Caco-2 (cell line): Measurements from ENCODE around the gene LEFTY2. TPM values are rescaled to one million over a fixed set of nuclear protein-coding genes. Genes with fewer than 3 reads are reported as not detected.

Experiments used
- BruUV-seq: library from RNA; stranded (reverse); fragments of 400-500 nt; replicated peaks from 2 replicates; lab custom pipeline; 2021; lab: Mats Ljungman, UMichigan
- CTCF ChIA-PET: fragments of 300-600 bp; sonication (Branson Sonifier 250); formaldehyde crosslinking; loops from one replicate; lab custom pipeline; 2022; ENCODE audit warnings: antibody characterized with exemption; lab: Charles Lee
- POLR2A ChIA-PET: fragments of 300-600 bp; sonication (Branson Sonifier 250); formaldehyde crosslinking; loops from one replicate; lab custom pipeline; 2022; ENCODE audit warnings: antibody characterized with exemption; lab: Charles Lee
- DNase-seq, 2 experiments: peaks; one replicate each; pipeline versions ENCODE4 v3.0.0 to v3.0.0-alpha.2; 2020 to 2022
- H3K27me3 ChIP-seq: replicated peaks from 2 replicates; pipeline ENCODE4 v1.6.0; 2011; ENCODE audit warnings: low read length; ENCODE audit not compliant: control insufficient read depth, insufficient read depth
- H3K36me3 ChIP-seq: 2 replicates; pipeline ENCODE4 v1.5.1; 2011; ENCODE audit warnings: low read length; ENCODE audit not compliant: control insufficient read depth, insufficient read depth
- H3K4me1 ChIP-seq: fragments of 250-450 bp; sonication (Bioruptor Pico); 2 replicates; pipeline ENCODE4 v1.5.1; 2020; ENCODE audit warnings: mild to moderate bottlenecking
- H3K4me3 ChIP-seq: 2 replicates; pipeline ENCODE4 v1.5.1; 2011; ENCODE audit warnings: low read depth, mild to moderate bottlenecking, control low read depth, low read length
- H3K9me3 ChIP-seq: fragments of 250-450 bp; sonication (Bioruptor Pico); 2 replicates; pipeline ENCODE4 v1.5.1; 2020; ENCODE audit warnings: mild to moderate bottlenecking, moderate library complexity
- H3K27ac Mint-ChIP-seq: one replicate; pipeline ENCODE4 v1.8.0; 2022; ENCODE audit warnings: mixed read lengths; ENCODE audit not compliant: unreplicated experiment
- H3K27me3 Mint-ChIP-seq: one replicate; pipeline ENCODE4 v1.8.0; 2022; ENCODE audit warnings: mixed read lengths; ENCODE audit not compliant: insufficient read depth, unreplicated experiment
- H3K36me3 Mint-ChIP-seq: one replicate; pipeline ENCODE4 v1.8.0; 2022; ENCODE audit warnings: mild to moderate bottlenecking, mixed read lengths; ENCODE audit not compliant: insufficient read depth, unreplicated experiment
- H3K4me1 Mint-ChIP-seq: one replicate; pipeline ENCODE4 v1.8.0; 2022; ENCODE audit warnings: low read depth, mixed read lengths; ENCODE audit not compliant: unreplicated experiment
- H3K4me3 Mint-ChIP-seq: one replicate; pipeline ENCODE4 v1.8.0; 2022; ENCODE audit warnings: mild to moderate bottlenecking, moderate library complexity, mixed read lengths; ENCODE audit not compliant: unreplicated experiment
- H3K9me3 Mint-ChIP-seq: one replicate; pipeline ENCODE4 v1.8.0; 2022; ENCODE audit warnings: mixed read lengths; ENCODE audit not compliant: unreplicated experiment
- intact Hi-C: fragments of 100-400 bp; cut with micrococcal nuclease; formaldehyde crosslinking; loops from one replicate; pipeline ENCODE4 v1.10.0; 2022; ENCODE audit not compliant: unreplicated experiment
- total RNA-seq: library from RNA; stranded (reverse); gene quantifications from 2 replicates; pipeline ENCODE4 v1.2.3, GENCODE V29; 2022
- TF ChIP-seq, protein P1 (sequence below), 2 experiments: fragments of 200-600 bp in 1 of 2; IDR thresholded peaks; 1 replicate in 1 of 2; 2 replicates in 1 of 2; pipeline versions ENCODE4 v1.5.1 to v1.8.0; 2011 to 2022; ENCODE audit warnings: antibody characterized with exemption in 1 of 2, control low read depth in 1 of 2, inconsistent platforms in 1 of 2, low read depth in 1 of 2, low read length in 1 of 2, mild to moderate bottlenecking in 1 of 2, moderate library complexity in 1 of 2; ENCODE audit not compliant: insufficient read depth in 1 of 2, severe bottlenecking in 1 of 2, unreplicated experiment in 1 of 2

Gene LEFTY2
- total RNA-seq, 1 experiment from 2014 or later: not detected

DNA sequence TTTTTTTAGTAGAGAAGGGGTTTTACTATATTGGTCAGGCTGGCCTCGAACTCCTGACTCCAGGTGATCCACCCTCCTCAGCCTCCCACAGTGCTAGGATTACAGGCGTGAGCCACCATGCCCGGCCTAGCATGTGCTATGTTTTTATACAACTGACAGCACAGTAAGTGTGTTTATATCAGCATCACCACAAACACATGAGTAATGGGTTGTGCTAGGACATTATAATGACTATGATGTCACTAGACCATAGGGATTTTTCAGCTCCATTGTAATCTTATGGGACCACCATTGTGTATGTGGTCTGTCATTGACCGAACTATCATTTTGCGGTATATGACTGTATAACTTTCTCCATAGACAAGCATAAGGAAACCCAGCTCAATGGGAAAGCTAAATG lies 6.3 kb downstream of the LEFTY2 start:
- TF ChIP-seq, protein P1, sequence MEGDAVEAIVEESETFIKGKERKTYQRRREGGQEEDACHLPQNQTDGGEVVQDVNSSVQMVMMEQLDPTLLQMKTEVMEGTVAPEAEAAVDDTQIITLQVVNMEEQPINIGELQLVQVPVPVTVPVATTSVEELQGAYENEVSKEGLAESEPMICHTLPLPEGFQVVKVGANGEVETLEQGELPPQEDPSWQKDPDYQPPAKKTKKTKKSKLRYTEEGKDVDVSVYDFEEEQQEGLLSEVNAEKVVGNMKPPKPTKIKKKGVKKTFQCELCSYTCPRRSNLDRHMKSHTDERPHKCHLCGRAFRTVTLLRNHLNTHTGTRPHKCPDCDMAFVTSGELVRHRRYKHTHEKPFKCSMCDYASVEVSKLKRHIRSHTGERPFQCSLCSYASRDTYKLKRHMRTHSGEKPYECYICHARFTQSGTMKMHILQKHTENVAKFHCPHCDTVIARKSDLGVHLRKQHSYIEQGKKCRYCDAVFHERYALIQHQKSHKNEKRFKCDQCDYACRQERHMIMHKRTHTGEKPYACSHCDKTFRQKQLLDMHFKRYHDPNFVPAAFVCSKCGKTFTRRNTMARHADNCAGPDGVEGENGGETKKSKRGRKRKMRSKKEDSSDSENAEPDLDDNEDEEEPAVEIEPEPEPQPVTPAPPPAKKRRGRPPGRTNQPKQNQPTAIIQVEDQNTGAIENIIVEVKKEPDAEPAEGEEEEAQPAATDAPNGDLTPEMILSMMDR (IDR thresholded peaks at IDR 0.05; ENCODE audit: insufficient read depth in 1 of 2, low read depth in 1 of 2, low read length in 1 of 2, severe bottlenecking in 1 of 2, unreplicated experiment in 1 of 2): no peak
- H3K4me1 Mint-ChIP-seq: peaks cover 7% of the 10 kb centered on the region
- H3K27me3 ChIP-seq: no peaks in the 10 kb centered on the region
- H3K27ac Mint-ChIP-seq: no peak overlapping the region
- no peak overlapping the region for H3K4me3 Mint-ChIP-seq
- BruUV-seq: no TSS peak
- DNase-seq: no peak
- no peaks in the 10 kb centered on the region for H3K9me3 ChIP-seq
- H3K4me1 ChIP-seq: peaks cover 6% of the 10 kb centered on the region
- no peaks in the 10 kb centered on the region for H3K36me3 ChIP-seq
- H3K9me3 Mint-ChIP-seq: no peaks in the 10 kb centered on the region
- H3K36me3 Mint-ChIP-seq: no peaks in the 10 kb centered on the region
- POLR2A ChIA-PET: interaction anchor here (0.6 kb wide), 2 partner anchors 63 to 339 kb away, joined by 4 to 5 read pairs; no protein-coding TSS in a partner anchor
- CTCF ChIA-PET: interaction anchor here (1.0 kb wide), 1 partner anchor 42 kb away, joined by 6 read pairs; no protein-coding TSS in a partner anchor
- intact Hi-C loops: no loop called here
- no peak overlapping the region for H3K4me3 ChIP-seq
- H3K27me3 Mint-ChIP-seq: no peaks in the 10 kb centered on the region

DNA sequence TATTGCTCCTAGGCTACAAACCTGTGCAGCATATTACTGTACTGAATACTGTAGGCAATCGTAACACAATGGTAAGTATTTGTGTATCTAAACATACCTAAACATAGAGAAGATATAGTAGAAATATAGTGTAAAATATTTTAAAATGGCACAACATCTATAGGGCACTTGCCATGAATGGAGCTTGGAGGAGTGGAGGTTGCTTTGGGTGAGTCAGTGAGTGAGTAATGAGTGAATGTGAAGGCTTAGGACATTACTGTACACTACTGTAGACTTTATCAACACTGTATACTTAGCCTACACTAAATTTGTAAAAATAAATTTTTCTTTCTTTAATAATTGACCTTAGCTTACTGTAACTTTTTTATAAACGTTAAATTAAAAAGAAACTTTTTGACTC lies 7.9 kb downstream of the LEFTY2 start:
- peaks cover 7% of the 10 kb centered on the region for H3K4me1 Mint-ChIP-seq

DNA sequence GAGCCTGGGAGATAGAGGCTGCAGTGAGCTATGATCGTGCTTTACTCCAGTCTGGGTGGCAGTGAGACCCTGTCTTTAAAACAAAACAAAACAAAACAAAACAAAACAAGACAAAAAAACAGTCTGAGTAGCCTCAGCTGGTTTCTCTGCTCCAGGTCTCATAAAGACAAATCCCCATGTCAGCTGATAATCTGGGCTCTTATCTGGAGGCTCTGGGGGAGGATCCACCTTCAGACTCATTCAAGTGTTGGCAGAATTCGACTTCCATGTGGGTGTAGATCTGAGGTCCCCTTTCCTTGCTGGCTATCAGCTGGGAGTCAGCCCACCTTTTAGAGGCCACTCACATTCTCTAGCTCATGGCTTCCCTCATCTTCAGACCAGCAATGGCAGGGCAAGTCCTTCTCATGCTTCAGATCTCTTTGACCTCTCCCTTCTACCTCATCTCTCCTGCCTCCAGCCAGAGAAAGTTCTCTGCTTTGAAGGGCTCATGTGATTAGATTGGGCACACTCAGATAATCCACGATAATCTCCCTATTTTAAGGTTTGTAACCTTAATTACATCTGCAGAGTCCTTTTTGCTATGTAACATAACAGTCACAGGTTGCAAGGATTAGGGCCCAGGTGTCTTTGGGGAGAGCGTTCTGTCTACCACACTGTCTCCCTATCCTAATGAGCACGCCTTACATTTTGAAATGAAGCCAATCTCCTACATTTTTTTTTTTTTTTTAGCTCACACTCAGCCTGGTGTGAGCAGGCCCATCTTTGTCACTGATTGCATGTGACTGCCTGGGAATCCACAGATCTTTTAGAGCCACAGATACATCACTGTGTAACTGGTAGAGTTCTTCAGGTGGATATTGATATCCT lies 9.5 kb downstream of the LEFTY2 start:
- Mint-ChIP-seq H3K27ac (no peak overlapping the region), H3K4me1 (no peaks in the 10 kb centered on the region), H3K9me3 (no peaks in the 10 kb centered on the region), H3K36me3 (no peaks in the 10 kb centered on the region), H3K4me3 (no peak overlapping the region), H3K27me3 (no peaks in the 10 kb centered on the region)
- DNase-seq: no peak
- ChIA-PET POLR2A (interaction anchor here (0.5 to 0.6 kb wide), 2 partner anchors 45 to 352 kb away, joined by 3 read pairs; no protein-coding TSS in a partner anchor), CTCF (no interaction called here)
- Histone ChIP-seq H3K36me3 (no peaks in the 10 kb centered on the region), H3K4me1 (no peaks in the 10 kb centered on the region), H3K9me3 (no peaks in the 10 kb centered on the region), H3K27me3 (no peaks in the 10 kb centered on the region), H3K4me3 (no peak overlapping the region)
- intact Hi-C loops: no loop called here
- TF ChIP-seq, protein P1 (IDR thresholded peaks at IDR 0.05; ENCODE audit: insufficient read depth in 1 of 2, low read depth in 1 of 2, low read length in 1 of 2, severe bottlenecking in 1 of 2, unreplicated experiment in 1 of 2): no peak
- no TSS peak for BruUV-seq

More for the DNA sequence above, 7.9 kb downstream of the LEFTY2 start:
- no peaks in the 10 kb centered on the region for H3K27me3 Mint-ChIP-seq
- CTCF ChIA-PET: no interaction called here
- TF ChIP-seq, protein P1 (IDR thresholded peaks at IDR 0.05; ENCODE audit: insufficient read depth in 1 of 2, low read depth in 1 of 2, low read length in 1 of 2, severe bottlenecking in 1 of 2, unreplicated experiment in 1 of 2): no peak
- BruUV-seq: no TSS peak
- intact Hi-C loops: no loop called here
- no peak for DNase-seq
- no peaks in the 10 kb centered on the region for H3K9me3 ChIP-seq
- no peaks in the 10 kb centered on the region for H3K36me3 Mint-ChIP-seq
- H3K4me3 Mint-ChIP-seq: no peak overlapping the region
- H3K36me3 ChIP-seq: no peaks in the 10 kb centered on the region
- no peaks in the 10 kb centered on the region for H3K27me3 ChIP-seq
- H3K27ac Mint-ChIP-seq: no peak overlapping the region
- peaks cover 6% of the 10 kb centered on the region for H3K4me1 ChIP-seq
- H3K4me3 ChIP-seq: no peak overlapping the region
- POLR2A ChIA-PET: interaction anchor here (0.6 kb wide), 1 partner anchor 76 kb away, joined by 3 read pairs; no protein-coding TSS in a partner anchor
- no peaks in the 10 kb centered on the region for H3K9me3 Mint-ChIP-seq
